Measurements from ENCODE around the gene NUBP2.

NUBP2 gene

DNA sequence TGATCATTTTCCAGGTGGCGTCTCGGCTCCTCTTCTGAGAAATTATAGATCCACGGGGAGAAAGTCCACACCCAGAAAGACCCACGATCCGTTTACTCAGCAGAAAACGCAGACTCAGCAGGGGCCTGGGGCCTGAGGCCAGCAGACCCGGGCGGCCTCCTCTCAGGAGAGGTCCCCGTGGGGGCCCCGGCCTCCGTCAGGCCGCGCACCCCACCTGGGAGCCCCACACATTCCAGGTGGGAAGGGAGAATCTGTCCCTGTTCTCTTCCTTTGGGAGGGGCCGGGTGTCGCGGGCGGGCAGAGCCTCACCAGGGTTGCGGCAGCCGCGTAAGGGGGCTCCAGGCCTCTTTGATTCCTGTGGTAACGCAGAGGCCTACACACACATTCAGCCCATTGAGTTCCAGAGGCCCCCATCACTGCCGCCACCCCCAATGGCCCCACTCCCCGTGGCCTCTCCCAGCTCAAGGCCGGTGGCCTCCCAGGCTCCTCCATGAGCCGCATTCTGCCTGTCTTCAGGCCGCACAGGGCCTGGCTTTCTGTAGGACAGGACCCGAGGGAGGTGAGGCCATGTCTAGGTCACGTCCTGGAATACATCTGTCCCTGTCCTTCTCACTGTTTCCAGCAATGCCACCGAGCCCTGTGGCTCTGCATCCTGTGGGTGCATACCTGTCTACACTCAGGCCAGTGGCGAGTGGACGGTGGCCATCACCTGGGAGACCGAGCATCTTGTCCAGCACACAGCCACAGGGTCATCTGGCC, 12.3 kb downstream of the NUBP2 start:
- TF ChIP-seq EP300 (IDR thresholded peaks at IDR 0.05; ENCODE audit: borderline replicate concordance) (no peak), RAD21 (IDR thresholded peaks at IDR 0.05; ENCODE audit: low read depth) (no peak), USF1 (IDR thresholded peaks at IDR 0.05) (no peak)

DNA sequence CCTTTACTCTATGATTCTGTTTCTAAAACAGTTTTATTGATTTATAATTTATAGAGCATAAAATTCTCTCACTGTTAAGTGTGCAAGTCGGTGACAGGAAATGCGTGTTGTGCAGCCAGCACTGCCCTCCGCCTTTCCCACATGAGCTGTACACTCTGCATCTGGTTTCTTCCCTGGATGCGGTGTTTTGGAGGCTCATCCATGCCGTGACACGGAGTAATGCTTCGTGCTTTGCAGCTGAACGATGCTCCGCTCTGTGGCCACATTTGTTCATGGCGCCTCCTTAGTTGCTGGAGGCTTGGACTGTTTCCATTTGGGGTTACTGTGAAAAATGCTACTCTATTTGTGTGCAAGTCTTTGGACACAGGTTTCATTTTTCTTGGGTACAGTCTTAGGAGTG, 17.9 kb downstream of the NUBP2 start:
- TF ChIP-seq FOXM1 (IDR thresholded peaks at IDR 0.05; ENCODE audit: borderline replicate concordance, low read depth) (no peak), EGR1 (IDR thresholded peaks at IDR 0.05) (no peak), RAD21 (IDR thresholded peaks at IDR 0.05; ENCODE audit: low read depth) (no peak), TCF12 (IDR thresholded peaks at IDR 0.05; ENCODE audit: low read depth) (no peak), CEBPB (IDR thresholded peaks at IDR 0.05) (no peak), USF1 (IDR thresholded peaks at IDR 0.05) (no peak), ZBTB7A (IDR thresholded peaks at IDR 0.05; ENCODE audit: low read depth) (no peak), NFIC (IDR thresholded peaks at IDR 0.05) (no peak), YY1 (IDR thresholded peaks at IDR 0.05; ENCODE audit: low read depth) (no peak), TEAD4 (IDR thresholded peaks at IDR 0.05) (no peak), TAF1 (IDR thresholded peaks at IDR 0.05; ENCODE audit: low read depth) (no peak), CREB1 (IDR thresholded peaks at IDR 0.05; ENCODE audit: low read depth) (no peak)
- TF ChIP-seq, protein P1, sequence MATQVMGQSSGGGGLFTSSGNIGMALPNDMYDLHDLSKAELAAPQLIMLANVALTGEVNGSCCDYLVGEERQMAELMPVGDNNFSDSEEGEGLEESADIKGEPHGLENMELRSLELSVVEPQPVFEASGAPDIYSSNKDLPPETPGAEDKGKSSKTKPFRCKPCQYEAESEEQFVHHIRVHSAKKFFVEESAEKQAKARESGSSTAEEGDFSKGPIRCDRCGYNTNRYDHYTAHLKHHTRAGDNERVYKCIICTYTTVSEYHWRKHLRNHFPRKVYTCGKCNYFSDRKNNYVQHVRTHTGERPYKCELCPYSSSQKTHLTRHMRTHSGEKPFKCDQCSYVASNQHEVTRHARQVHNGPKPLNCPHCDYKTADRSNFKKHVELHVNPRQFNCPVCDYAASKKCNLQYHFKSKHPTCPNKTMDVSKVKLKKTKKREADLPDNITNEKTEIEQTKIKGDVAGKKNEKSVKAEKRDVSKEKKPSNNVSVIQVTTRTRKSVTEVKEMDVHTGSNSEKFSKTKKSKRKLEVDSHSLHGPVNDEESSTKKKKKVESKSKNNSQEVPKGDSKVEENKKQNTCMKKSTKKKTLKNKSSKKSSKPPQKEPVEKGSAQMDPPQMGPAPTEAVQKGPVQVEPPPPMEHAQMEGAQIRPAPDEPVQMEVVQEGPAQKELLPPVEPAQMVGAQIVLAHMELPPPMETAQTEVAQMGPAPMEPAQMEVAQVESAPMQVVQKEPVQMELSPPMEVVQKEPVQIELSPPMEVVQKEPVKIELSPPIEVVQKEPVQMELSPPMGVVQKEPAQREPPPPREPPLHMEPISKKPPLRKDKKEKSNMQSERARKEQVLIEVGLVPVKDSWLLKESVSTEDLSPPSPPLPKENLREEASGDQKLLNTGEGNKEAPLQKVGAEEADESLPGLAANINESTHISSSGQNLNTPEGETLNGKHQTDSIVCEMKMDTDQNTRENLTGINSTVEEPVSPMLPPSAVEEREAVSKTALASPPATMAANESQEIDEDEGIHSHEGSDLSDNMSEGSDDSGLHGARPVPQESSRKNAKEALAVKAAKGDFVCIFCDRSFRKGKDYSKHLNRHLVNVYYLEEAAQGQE (IDR thresholded peaks at IDR 0.05; ENCODE audit: low read depth), result no peak

DNA sequence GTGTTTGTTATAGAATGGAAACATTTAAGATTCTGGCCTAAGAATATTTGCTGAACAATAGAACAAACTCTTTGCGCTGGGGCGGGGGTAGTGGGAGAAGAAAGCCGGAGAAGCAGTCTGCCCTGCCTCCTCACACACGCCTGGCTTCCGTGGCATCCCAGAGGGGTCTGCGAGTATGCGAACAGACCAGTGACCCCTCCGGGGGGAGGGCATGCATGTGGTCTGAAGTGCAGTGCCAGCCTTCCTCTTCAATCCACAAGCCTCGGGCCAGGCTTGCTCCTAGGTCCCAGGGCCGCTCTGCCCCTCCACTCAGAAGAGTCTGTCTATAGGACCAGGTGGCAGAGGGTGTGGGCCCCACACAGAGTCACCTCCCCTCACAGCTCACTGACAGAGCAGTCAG, 24.9 kb downstream of the NUBP2 start:
- TF ChIP-seq TAF1 (IDR thresholded peaks at IDR 0.05; ENCODE audit: low read depth) (no peak), USF1 (IDR thresholded peaks at IDR 0.05) (no peak), MAX (IDR thresholded peaks at IDR 0.05) (no peak), EGR1 (IDR thresholded peaks at IDR 0.05) (no peak), ZBTB7A (IDR thresholded peaks at IDR 0.05; ENCODE audit: low read depth) (no peak), CEBPB (IDR thresholded peaks at IDR 0.05) (no peak), CREB1 (IDR thresholded peaks at IDR 0.05; ENCODE audit: low read depth) (no peak), TEAD4 (IDR thresholded peaks at IDR 0.05) (no peak), TCF12 (IDR thresholded peaks at IDR 0.05; ENCODE audit: low read depth) (no peak), NFIC (IDR thresholded peaks at IDR 0.05) (no peak), YY1 (IDR thresholded peaks at IDR 0.05; ENCODE audit: low read depth) (no peak), FOXM1 (IDR thresholded peaks at IDR 0.05; ENCODE audit: borderline replicate concordance, low read depth) (no peak), EP300 (IDR thresholded peaks at IDR 0.05; ENCODE audit: borderline replicate concordance) (no peak), RAD21 (IDR thresholded peaks at IDR 0.05; ENCODE audit: low read depth) (no peak)
- TF ChIP-seq, protein P1 (IDR thresholded peaks at IDR 0.05; ENCODE audit: low read depth), result no peak

- TF ChIP-seq CREB1 (IDR thresholded peaks at IDR 0.05; ENCODE audit: low read depth), result no peak
- no peak for TF ChIP-seq RAD21 (IDR thresholded peaks at IDR 0.05; ENCODE audit: low read depth)
- no peak for TF ChIP-seq NFIC (IDR thresholded peaks at IDR 0.05)
- TF ChIP-seq MAX (IDR thresholded peaks at IDR 0.05), result no peak
These were observed 25.9 kb downstream of the NUBP2 start for GRCh38 chr16:1808691-1809090.

DNA sequence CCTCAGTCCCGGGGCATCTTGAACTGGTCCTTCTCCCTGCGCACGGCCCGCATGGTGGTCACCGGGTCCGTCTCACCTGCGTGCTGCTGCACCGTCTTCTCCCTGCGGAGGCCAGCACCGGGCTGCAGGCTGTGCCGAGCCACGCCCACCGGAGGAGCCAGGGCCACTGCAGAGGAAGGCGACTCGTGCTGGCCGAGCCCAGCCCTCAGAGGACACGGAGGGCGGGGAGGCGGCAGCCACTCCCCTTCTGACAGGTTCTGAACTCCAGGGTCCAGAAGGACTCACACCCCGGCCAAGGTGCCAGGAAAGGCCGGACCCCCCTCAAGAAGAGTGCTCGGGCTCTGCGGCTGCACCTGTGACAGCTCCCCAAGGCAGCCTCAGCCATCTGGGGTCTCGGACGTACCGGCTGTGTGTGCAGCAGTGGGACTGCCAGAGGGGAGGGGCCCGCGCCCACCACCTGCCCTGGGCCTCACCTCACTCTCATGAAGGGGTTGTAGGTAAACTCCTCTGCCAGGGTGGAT, 26.6 kb downstream of the NUBP2 start:
- TF ChIP-seq MAX (IDR thresholded peaks at IDR 0.05) (no peak), TEAD4 (IDR thresholded peaks at IDR 0.05) (no peak), EP300 (IDR thresholded peaks at IDR 0.05; ENCODE audit: borderline replicate concordance) (no peak)

DNA sequence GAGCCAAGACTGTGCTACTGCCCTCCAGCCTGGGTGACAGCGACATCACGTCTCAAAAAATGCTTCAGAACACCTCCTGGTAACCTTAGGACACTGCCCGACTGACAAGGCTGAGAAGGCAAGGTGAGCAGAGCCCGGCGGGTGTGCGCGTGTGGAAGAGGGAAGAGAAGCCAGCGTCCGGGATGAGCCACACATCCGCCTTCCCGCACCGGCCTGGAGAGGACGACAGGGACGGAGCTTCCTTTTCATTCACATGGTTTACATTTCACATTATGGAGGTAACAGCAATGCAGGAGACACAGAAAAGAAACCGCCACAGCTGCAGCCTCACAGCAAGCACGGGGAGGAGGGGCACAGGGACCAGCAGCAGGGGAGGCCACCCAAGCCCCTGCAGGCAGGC, 27.3 kb downstream of the NUBP2 start:
- no peak for TF ChIP-seq TEAD4 (IDR thresholded peaks at IDR 0.05)

Data from Ishikawa (cell line).